HUES64 (cell line): Measurements from ENCODE around the gene C1orf87.

Source experiments
- H3K27ac ChIP-seq: 2 replicates; pipeline ENCODE4 v1.7.0; 2013; ENCODE audit warnings: low read depth, low read length, inconsistent platforms
- H3K27me3 ChIP-seq: 2 replicates; pipeline ENCODE4 v1.6.1; 2013; ENCODE audit warnings: mild to moderate bottlenecking, low read length; ENCODE audit not compliant: insufficient read depth
- H3K36me3 ChIP-seq: 2 replicates; pipeline ENCODE4 v1.6.1; 2013; ENCODE audit warnings: mild to moderate bottlenecking, low read length; ENCODE audit not compliant: insufficient read depth
- H3K4me1 ChIP-seq: 2 replicates; pipeline ENCODE4 v1.6.1; 2013; ENCODE audit warnings: mild to moderate bottlenecking, low read length, moderate library complexity; ENCODE audit not compliant: insufficient read depth
- H3K4me3 ChIP-seq: 2 replicates; pipeline ENCODE4 v1.5.1; 2013; ENCODE audit warnings: mild to moderate bottlenecking, low read length, moderate library complexity
- H3K9ac ChIP-seq: 2 replicates; pipeline ENCODE4 v1.6.1; 2013; ENCODE audit warnings: mild to moderate bottlenecking, low read depth, low read length
- H3K9me3 ChIP-seq: 2 replicates; pipeline ENCODE4 v1.6.1; 2013; ENCODE audit warnings: low read depth, low read length; ENCODE audit not compliant: insufficient read depth
- WGBS: fragments of 150-250, 120-280 bp; methylation state at CpG from one replicate; pipeline ENCODE4 v1.1.7; 2013; ENCODE audit warnings: missing lambda C conversion rate; 5-methylcytosine and 5-hydroxymethylcytosine counted together

C1orf87 gene

GRCh38 chr1:60063561-60063960 lies 10.0 kb downstream of the C1orf87 start:
- Histone ChIP-seq H3K36me3 (no peaks in the 10 kb centered on the region), H3K9me3 (no peaks in the 10 kb centered on the region), H3K4me1 (no peaks in the 10 kb centered on the region), H3K4me3 (no peak overlapping the region), H3K27ac (no peak overlapping the region), H3K9ac (no peak overlapping the region), H3K27me3 (no peaks in the 10 kb centered on the region)
- WGBS: 78% methylated on average over 4 of the region's 4 CpGs

GRCh38 chr1:60059468-60059867 lies 14.1 kb downstream of the C1orf87 start:
- H3K9ac ChIP-seq: no peak overlapping the region
- no peaks in the 10 kb centered on the region for H3K9me3 ChIP-seq
- WGBS: 94% methylated on average over 7 of the region's 7 CpGs
- H3K4me3 ChIP-seq: no peak overlapping the region
- H3K27me3 ChIP-seq: no peaks in the 10 kb centered on the region
- H3K4me1 ChIP-seq: no peaks in the 10 kb centered on the region
- no peak overlapping the region for H3K27ac ChIP-seq
- H3K36me3 ChIP-seq: no peaks in the 10 kb centered on the region

- H3K27me3 ChIP-seq: no peaks in the 10 kb centered on the region
- H3K27ac ChIP-seq: no peak overlapping the region
- H3K9me3 ChIP-seq: 0 out of 2 replicates have a peak, but pooled peaks cover 5% of the 10 kb centered on the region
- no peak overlapping the region for H3K4me3 ChIP-seq
- H3K36me3 ChIP-seq: no peaks in the 10 kb centered on the region
- H3K9ac ChIP-seq: no peak overlapping the region
- no peaks in the 10 kb centered on the region for H3K4me1 ChIP-seq
These were observed 18.2 kb downstream of the C1orf87 start for GRCh38 chr1:60055336-60055735.

GRCh38 chr1:60054374-60054773 lies 19.2 kb downstream of the C1orf87 start:
- no peaks in the 10 kb centered on the region for H3K36me3 ChIP-seq
- H3K9me3 ChIP-seq: peaks cover 12% of the 10 kb centered on the region; the same call in 1 of the 2 replicates
- no peak overlapping the region for H3K4me3 ChIP-seq
- H3K4me1 ChIP-seq: no peaks in the 10 kb centered on the region
- no peak overlapping the region for H3K9ac ChIP-seq
- H3K27me3 ChIP-seq: no peaks in the 10 kb centered on the region
- H3K27ac ChIP-seq: no peak overlapping the region

GRCh38 chr1:60052601-60053000 lies 21.0 kb downstream of the C1orf87 start:
- Histone ChIP-seq H3K9ac (no peak overlapping the region), H3K4me1 (no peaks in the 10 kb centered on the region)
- WGBS: 81% methylated on average over 9 of the region's 9 CpGs

GRCh38 chr1:60051191-60051590 lies 22.4 kb downstream of the C1orf87 start:
- WGBS: 87% methylated on average over 1 of the region's 1 CpG
- Histone ChIP-seq H3K4me1 (no peaks in the 10 kb centered on the region), H3K27ac (no peak overlapping the region), H3K4me3 (no peak overlapping the region), H3K36me3 (no peaks in the 10 kb centered on the region), H3K9ac (no peak overlapping the region), H3K27me3 (no peaks in the 10 kb centered on the region), H3K9me3 (peaks cover 15% of the 10 kb centered on the region; the same call in 1 of the 2 replicates)

More at GRCh38 chr1:60052601-60053000, 21.0 kb downstream of the C1orf87 start:
- Histone ChIP-seq H3K27me3 (no peaks in the 10 kb centered on the region), H3K27ac (no peak overlapping the region), H3K36me3 (no peaks in the 10 kb centered on the region), H3K9me3 (peaks cover 15% of the 10 kb centered on the region; the same call in 1 of the 2 replicates), H3K4me3 (no peak overlapping the region)

GRCh38 chr1:60049188-60049587 lies 24.4 kb downstream of the C1orf87 start:
- H3K36me3 ChIP-seq: no peaks in the 10 kb centered on the region
- no peak overlapping the region for H3K9ac ChIP-seq
- no peak overlapping the region for H3K27ac ChIP-seq
- no peak overlapping the region for H3K4me3 ChIP-seq
- H3K27me3 ChIP-seq: no peaks in the 10 kb centered on the region
- H3K4me1 ChIP-seq: no peaks in the 10 kb centered on the region
- peaks cover 15% of the 10 kb centered on the region; the same call in 1 of the 2 replicates for H3K9me3 ChIP-seq

- 0 out of 2 replicates have a peak, but pooled peaks cover 5% of the 10 kb centered on the region for H3K4me1 ChIP-seq
- no peak overlapping the region for H3K27ac ChIP-seq
- H3K36me3 ChIP-seq: no peaks in the 10 kb centered on the region
- peaks cover 8% of the 10 kb centered on the region; the same call in 1 of the 2 replicates for H3K9me3 ChIP-seq
- no peak overlapping the region for H3K4me3 ChIP-seq
- no peaks in the 10 kb centered on the region for H3K27me3 ChIP-seq
- H3K9ac ChIP-seq: no peak overlapping the region
These were observed 28.7 kb downstream of the C1orf87 start for GRCh38 chr1:60044881-60045280.

- Histone ChIP-seq H3K4me1 (0 out of 2 replicates have a peak, but pooled peaks cover 5% of the 10 kb centered on the region), H3K4me3 (no peak overlapping the region), H3K36me3 (no peaks in the 10 kb centered on the region), H3K27ac (no peak overlapping the region), H3K9ac (no peak overlapping the region), H3K27me3 (no peaks in the 10 kb centered on the region), H3K9me3 (no peaks in the 10 kb centered on the region)
- 40% methylated on average over 2 of the region's 2 CpGs for WGBS
These were observed 31.8 kb downstream of the C1orf87 start for GRCh38 chr1:60041783-60042182.

GRCh38 chr1:60037669-60038068 lies 35.9 kb downstream of the C1orf87 start:
- no peaks in the 10 kb centered on the region for H3K36me3 ChIP-seq
- 0 out of 2 replicates have a peak, but pooled peaks cover 5% of the 10 kb centered on the region for H3K4me1 ChIP-seq
- H3K27ac ChIP-seq: no peak overlapping the region
- H3K27me3 ChIP-seq: no peaks in the 10 kb centered on the region
- H3K9me3 ChIP-seq: no peaks in the 10 kb centered on the region
- WGBS: 94% methylated on average over 1 of the region's 1 CpG
- H3K4me3 ChIP-seq: no peak overlapping the region
- no peak overlapping the region for H3K9ac ChIP-seq

GRCh38 chr1:60036856-60037460 lies 36.6 kb downstream of the C1orf87 start:
- no peak overlapping the region for H3K27ac ChIP-seq
- H3K36me3 ChIP-seq: no peaks in the 10 kb centered on the region
- H3K9ac ChIP-seq: no peak overlapping the region
- WGBS: 78% methylated on average over 6 of the region's 6 CpGs
- no peaks in the 10 kb centered on the region for H3K9me3 ChIP-seq
- 0 out of 2 replicates have a peak, but pooled peaks cover 5% of the 10 kb centered on the region for H3K4me1 ChIP-seq
- H3K4me3 ChIP-seq: no peak overlapping the region
- H3K27me3 ChIP-seq: no peaks in the 10 kb centered on the region

- WGBS: 96% methylated on average over 2 of the region's 2 CpGs
- Histone ChIP-seq H3K4me3 (no peak overlapping the region), H3K9ac (no peak overlapping the region), H3K27me3 (no peaks in the 10 kb centered on the region), H3K36me3 (no peaks in the 10 kb centered on the region), H3K4me1 (no peaks in the 10 kb centered on the region), H3K27ac (no peak overlapping the region), H3K9me3 (no peaks in the 10 kb centered on the region)
These were observed 37.6 kb downstream of the C1orf87 start for GRCh38 chr1:60035921-60036320.
